RWPE1 (cell line): ENCODE results near the gene ACP6.
"Not testable (repeated sequence)": the region's sequence is repeated elsewhere in the genome, so short reads cannot be mapped to it uniquely, and the experiment has no call there.

Experiments used
- CTCF ChIA-PET: fragments of 350-600 bp; sonication (Branson Sonifier 250); formaldehyde crosslinking; extraction: SDS; loops from one replicate; lab custom pipeline; 2021; lab: Yijun Ruan, JAX
- POLR2A ChIA-PET: fragments of 400-600 bp; formaldehyde crosslinking; extraction: SDS; loops from one replicate; lab custom pipeline; 2020; ENCODE audit warnings: antibody characterized with exemption; ENCODE audit not compliant: low non-redundant PET; lab: Yijun Ruan, JAX
- DNase-seq: peaks from one replicate; pipeline ENCODE4 v3.0.0; 2012; ENCODE audit warnings: low spot score
- H3K27ac ChIP-seq: fragments of 450-650 bp; 2 replicates; pipeline ENCODE4 v1.5.1; 2017
- CTCF ChIP-seq: fragments of 450-650 bp; conservative IDR thresholded peaks from 2 replicates; pipeline ENCODE4 v1.5.1; 2017; ENCODE audit warnings: low read depth, mild to moderate bottlenecking

Gene ACP6

DNA sequence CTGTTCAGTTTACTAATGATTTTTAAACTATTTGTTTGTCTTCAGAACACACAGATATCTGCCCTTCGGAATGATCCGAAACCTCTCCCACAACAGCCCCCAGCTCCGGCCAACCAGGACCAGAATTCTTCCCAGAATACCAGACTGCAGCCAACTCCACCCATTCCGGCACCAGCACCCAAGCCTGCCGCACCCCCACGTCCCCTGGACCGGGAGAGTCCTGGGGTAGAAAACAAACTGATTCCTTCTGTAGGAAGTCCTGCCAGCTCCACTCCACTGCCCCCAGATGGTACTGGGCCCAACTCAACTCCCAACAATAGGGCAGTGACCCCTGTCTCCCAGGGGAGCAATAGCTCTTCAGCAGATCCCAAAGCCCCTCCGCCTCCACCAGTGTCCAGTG lies 51.6 kb downstream of the ACP6 start:
- no peak overlapping the region for H3K27ac ChIP-seq
- no peak for DNase-seq
- TF ChIP-seq CTCF: no peak
- ChIA-PET CTCF (no interaction called here), POLR2A (no interaction called here)

- H3K27ac ChIP-seq: no peak overlapping the region
- no peak for TF ChIP-seq CTCF
- CTCF ChIA-PET: no interaction called here
- POLR2A ChIA-PET: no interaction called here
- no peak for DNase-seq
These were observed 52.2 kb downstream of the ACP6 start for GRCh38 chr1:147618077-147618569.

GRCh38 chr1:147614966-147615365 lies 55.4 kb downstream of the ACP6 start:
- DNase-seq, H3K27ac ChIP-seq, CTCF ChIA-PET, POLR2A ChIA-PET: not testable (repeated sequence)

DNA sequence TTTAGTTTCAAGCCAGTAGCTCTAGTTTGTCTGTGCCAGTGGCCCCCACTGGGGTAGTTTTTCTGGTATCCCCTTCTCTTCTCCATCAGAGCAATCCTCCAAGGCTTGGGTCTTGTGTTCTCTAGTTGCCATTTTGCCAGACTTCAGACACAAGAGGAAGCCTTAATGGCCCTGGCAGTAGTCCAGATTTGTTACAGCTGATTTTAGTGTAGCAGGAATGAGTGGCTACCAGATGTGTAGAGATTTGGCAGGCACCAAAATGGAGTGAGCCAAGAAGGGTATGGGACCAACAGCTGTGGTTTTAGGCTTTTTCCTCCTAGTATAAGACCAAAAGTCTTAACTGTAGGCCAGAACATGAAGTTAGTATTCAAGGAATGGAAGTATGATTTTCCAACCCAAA lies 56.8 kb downstream of the ACP6 start:
- H3K27ac ChIP-seq: no peak overlapping the region
- TF ChIP-seq CTCF: no peak
- ChIA-PET CTCF (interaction anchor here (0.7 to 1.5 kb wide), 2 partner anchors 13 to 252 kb away, joined by 3 to 6 read pairs; no protein-coding TSS in a partner anchor), POLR2A (no interaction called here)
- no peak for DNase-seq

- DNase-seq: no peak
- POLR2A ChIA-PET: no interaction called here
- no peak for TF ChIP-seq CTCF
- H3K27ac ChIP-seq: no peak overlapping the region
- CTCF ChIA-PET: interaction anchor here (0.6 to 1.5 kb wide), 2 partner anchors 15 to 87 kb away, joined by 4 to 6 read pairs; no protein-coding TSS in a partner anchor
These were observed 58.0 kb downstream of the ACP6 start for GRCh38 chr1:147612366-147612765.

DNA sequence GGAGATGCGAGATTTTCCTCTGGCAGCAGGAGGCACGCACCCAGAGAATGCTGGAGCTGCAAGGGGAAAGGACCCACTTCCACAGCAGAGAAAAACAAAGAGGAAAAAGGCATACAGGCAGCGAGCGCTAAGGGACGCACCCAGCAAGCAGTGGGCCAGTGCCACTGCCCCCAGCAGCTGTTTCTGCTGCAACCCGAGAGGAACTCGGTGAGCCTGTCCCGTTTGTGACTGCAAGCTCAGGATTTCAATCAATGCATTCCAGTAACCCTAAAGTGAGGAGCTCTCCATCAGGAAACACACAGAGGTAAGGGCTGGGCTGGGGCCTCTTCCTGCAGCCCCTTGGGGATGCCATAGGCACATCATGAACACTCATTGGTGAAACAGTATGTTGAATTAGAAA lies 58.7 kb downstream of the ACP6 start:
- DNase-seq: no peak
- ChIA-PET CTCF (interaction anchor here (0.6 to 1.2 kb wide), 3 partner anchors 58 to 338 kb away, joined by 4 read pairs; no protein-coding TSS in a partner anchor), POLR2A (no interaction called here)
- H3K27ac ChIP-seq: no peak overlapping the region
- no peak for TF ChIP-seq CTCF

GRCh38 chr1:147611021-147611426 lies 59.3 kb downstream of the ACP6 start:
- CTCF ChIA-PET: interaction anchor here (0.7 to 1.2 kb wide), 2 partner anchors 59 to 337 kb away, joined by 4 read pairs; no protein-coding TSS in a partner anchor
- POLR2A ChIA-PET: no interaction called here
- TF ChIP-seq CTCF: no peak
- no peak overlapping the region for H3K27ac ChIP-seq
- no peak for DNase-seq
